NCI-H82 treated with DMSO at 0.1 percent for 48 hours (cell line): ENCODE data around the gene LIFR.
"Not testable (repeated sequence)": the region's sequence is repeated elsewhere in the genome, so short reads cannot be mapped to it uniquely, and the experiment has no call there.

Source experiments
- DNase-seq: peaks from one replicate; lab custom pipeline; 2025; ENCODE audit not compliant: unreplicated experiment; lab: John Stamatoyannopoulos, UW

LIFR gene

GRCh38 chr5:38556599-38557307 lies at the start of gene LIFR:
Gene LIFR (minus strand): TSS chr5:38556646. CDS start chr5:38530647, 25,999 bp downstream.
- no peak for DNase-seq

GRCh38 chr5:38605610-38606009 lies 49.2 kb upstream of the LIFR start:
- no peak for DNase-seq

GRCh38 chr5:38603691-38604090 lies 47.2 kb upstream of the LIFR start:
- no peak for DNase-seq

- no peak for DNase-seq
Measured at GRCh38 chr5:38602641-38603040, 46.2 kb upstream of the LIFR start.

GRCh38 chr5:38601863-38602298 lies 45.4 kb upstream of the LIFR start:
- no peak for DNase-seq

- no peak for DNase-seq
Measured at GRCh38 chr5:38601133-38601862, 44.9 kb upstream of the LIFR start.

GRCh38 chr5:38600329-38601045 lies 44.0 kb upstream of the LIFR start:
- DNase-seq: no peak

- not testable (repeated sequence) for DNase-seq
Measured at GRCh38 chr5:38599751-38600150, 43.3 kb upstream of the LIFR start.

GRCh38 chr5:38598994-38599617 lies 42.7 kb upstream of the LIFR start:
- DNase-seq: no peak

GRCh38 chr5:38598296-38598993 lies 42.0 kb upstream of the LIFR start:
- DNase-seq: no peak

GRCh38 chr5:38596981-38597380 lies 40.5 kb upstream of the LIFR start:
- DNase-seq: peak; percentile 92

GRCh38 chr5:38595132-38595745 lies 38.8 kb upstream of the LIFR start:
- no peak for DNase-seq

- no peak for DNase-seq
Measured at GRCh38 chr5:38593959-38594358, 37.5 kb upstream of the LIFR start.

- no peak for DNase-seq
Measured at GRCh38 chr5:38591523-38591849, 35.0 kb upstream of the LIFR start.

GRCh38 chr5:38590838-38591522 lies 34.5 kb upstream of the LIFR start:
- DNase-seq: no peak

GRCh38 chr5:38589629-38590028 lies 33.2 kb upstream of the LIFR start:
- DNase-seq: no peak

GRCh38 chr5:38585816-38586215 lies 29.4 kb upstream of the LIFR start:
- peak; percentile 47 for DNase-seq

- no peak for DNase-seq
Measured at GRCh38 chr5:38583500-38583899, 27.1 kb upstream of the LIFR start.

- no peak for DNase-seq
Measured at GRCh38 chr5:38582975-38583319, 26.5 kb upstream of the LIFR start.
